HPDE6-E6E7 (cell line): ENCODE measurements around the gene COPS7A.

Source experiments
- DNase-seq: peaks from one replicate; pipeline ENCODE4 v3.0.0; 2011; ENCODE audit warnings: missing footprints; ENCODE audit errors: extremely low spot score

The COPS7A gene

GRCh38 chr12:6769666-6770065, 45.8 kb downstream of the COPS7A start:
- DNase-seq = no peak

DNA sequence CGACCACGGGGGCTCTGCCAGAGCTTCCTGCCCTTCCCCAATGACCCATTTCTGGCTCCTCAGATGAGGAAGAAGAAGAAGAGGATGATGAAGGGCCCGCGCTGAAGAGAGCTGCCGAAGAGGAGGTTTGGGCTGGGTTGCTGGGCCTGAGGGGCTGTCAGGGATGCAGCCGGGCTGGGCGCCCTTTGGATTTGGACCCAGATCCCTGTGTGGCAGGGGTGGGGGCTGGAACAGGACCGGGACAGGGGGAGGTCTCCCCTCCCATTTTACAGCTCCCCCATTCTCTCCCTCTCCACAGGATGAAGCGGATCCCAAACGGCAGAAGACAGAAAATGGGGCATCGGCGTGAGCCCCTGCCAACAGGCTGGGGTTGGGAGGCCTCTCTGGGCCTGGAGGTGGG, 46.2 kb downstream of the COPS7A start:
- no peak for DNase-seq

GRCh38 chr12:6770600-6770999, 46.8 kb downstream of the COPS7A start:
- no peak for DNase-seq

DNA sequence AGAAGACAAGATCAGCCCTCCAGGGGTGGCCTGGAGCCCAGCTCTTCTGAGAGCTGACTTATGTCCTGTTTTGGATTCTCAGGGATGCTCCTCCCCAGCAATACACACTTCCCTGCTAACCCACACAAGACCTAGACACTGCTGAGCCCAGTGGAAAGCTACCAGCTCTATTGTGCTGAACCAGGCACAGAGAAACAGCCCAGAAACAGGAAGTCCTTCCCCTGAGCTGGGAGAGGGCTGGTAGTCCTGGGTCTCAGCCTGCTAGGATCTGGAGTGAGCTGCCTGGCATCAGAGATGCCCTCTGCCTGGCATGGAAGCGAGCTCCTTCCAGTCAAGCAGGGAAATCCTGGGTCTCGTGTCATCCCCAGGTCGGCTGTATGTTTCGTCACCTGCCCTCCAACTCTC, 47.2 kb downstream of the COPS7A start:
- DNase-seq = no peak

DNA sequence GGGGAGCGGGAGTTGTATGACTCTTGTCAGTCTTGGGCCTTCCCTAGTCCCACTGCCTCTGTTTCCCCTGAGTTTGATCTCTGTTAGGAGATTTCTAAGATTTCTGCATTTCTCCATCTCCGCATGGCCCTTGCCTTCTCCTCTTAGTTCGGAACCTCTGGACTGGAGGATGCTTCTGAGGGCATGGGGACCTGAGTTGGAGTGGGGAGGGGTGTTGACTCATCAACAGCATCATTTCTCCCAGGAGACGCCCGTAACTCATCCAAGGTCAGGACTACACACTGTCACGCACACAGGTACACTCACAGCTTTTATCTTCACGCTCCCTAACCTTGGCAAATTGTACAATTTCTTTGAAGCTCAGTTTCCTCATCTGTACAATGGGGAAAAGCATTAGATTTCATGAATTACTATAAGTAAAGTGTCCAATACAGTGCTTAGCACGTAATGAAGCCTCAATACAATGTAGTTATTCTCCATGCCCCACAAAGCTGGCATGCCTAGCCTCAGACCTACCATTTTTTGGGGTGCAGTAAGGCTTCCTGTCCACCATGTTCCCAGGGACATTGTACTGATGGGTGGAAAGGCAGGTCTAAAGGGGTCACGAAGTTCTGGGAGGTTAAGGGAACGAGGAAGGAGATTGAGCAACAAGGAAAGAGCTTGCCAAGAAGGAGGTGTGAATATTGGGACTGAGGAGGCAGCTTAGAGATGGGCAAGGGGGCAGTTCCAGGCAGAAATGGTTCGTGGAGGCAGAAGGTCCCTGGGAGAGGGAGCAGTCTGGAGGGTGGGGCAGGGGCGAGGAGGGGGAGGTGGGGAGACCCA, 47.9 kb downstream of the COPS7A start:
- no peak for DNase-seq

GRCh38 chr12:6772331-6772695, 48.5 kb downstream of the COPS7A start, which contains the start of gene LAG3:
LAG3 (plus strand) TSS chr12:6772520; CDS start chr12:6772853, 333 bp downstream.
- DNase-seq = no peak

- no peak for DNase-seq
These were observed 49.1 kb downstream of the COPS7A start for GRCh38 chr12:6772726-6773589.

DNA sequence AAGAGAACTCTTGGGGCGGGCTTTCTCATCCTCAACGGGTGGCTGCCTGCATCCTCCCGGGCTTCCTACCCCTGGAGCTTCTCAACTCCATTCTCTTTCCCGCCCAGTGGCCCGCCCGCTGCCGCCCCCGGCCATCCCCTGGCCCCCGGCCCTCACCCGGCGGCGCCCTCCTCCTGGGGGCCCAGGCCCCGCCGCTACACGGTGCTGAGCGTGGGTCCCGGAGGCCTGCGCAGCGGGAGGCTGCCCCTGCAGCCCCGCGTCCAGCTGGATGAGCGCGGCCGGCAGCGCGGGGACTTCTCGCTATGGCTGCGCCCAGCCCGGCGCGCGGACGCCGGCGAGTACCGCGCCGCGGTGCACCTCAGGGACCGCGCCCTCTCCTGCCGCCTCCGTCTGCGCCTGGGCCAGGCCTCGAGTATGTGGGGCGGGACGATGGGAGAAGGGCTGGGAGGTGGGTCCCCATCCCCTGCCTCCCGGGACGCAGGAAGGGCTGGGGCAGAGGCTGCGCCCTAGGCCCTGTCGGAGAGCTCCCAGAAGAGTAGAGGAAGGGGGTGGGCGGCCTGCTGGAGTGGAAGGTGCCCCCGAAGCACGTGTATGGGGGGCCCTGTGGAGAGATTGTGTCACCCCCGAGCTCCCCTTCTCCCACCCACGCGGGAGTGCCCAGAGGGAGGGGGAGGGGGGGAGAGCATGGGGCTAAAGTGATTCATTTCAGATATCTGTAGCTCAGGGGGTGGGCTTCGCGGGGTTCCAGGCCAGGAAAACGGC, 49.9 kb downstream of the COPS7A start:
- DNase-seq = no peak

DNA sequence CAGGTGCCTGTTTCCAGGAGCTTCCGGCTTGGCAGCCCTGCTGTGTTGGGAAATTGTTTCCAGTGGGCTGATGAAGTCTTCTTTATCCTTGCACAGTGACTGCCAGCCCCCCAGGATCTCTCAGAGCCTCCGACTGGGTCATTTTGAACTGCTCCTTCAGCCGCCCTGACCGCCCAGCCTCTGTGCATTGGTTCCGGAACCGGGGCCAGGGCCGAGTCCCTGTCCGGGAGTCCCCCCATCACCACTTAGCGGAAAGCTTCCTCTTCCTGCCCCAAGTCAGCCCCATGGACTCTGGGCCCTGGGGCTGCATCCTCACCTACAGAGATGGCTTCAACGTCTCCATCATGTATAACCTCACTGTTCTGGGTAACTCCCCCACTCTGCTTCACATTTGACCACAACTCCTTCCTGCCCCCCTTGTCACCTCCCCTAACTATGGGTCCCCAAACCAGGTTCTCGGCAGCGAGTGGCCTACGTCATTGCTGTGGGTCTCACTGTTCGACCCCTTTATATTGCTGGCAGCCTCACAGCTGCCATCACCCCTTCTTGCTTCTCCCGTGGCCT, 50.7 kb downstream of the COPS7A start:
- DNase-seq = no peak

DNA sequence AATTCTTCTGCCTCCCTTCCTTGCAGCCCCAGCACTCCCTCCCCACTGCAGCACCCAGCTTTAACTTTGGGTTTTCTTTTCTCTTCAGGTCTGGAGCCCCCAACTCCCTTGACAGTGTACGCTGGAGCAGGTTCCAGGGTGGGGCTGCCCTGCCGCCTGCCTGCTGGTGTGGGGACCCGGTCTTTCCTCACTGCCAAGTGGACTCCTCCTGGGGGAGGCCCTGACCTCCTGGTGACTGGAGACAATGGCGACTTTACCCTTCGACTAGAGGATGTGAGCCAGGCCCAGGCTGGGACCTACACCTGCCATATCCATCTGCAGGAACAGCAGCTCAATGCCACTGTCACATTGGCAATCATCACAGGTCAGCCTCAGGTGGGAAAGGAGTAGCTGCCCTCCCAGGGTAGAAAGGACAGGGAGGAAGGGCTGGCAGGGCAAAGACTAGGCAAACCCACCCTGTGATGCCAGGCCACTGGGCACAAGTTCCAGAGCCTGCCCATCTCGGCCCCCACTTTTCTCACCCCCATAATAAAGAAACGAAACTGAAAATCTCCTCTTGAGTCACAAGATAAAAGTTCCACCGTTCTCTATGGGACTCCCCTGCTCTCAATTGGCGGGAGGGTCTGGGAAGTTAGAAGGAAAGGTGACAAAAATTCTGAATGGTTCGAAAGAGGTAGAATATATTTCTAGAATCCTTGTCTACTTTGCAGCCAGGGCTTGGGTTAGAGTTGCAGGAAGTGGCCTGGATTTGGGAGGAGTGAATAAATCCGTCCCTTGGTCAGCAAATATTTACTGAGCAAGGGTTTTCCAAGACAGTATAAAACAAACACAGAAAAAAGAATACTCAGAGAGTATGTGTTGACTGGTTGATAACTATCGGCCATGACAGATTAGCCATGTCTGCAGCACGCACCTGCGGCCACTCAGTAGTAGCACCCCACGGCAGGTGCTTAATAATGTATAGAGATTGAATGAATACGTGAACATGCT, 51.6 kb downstream of the COPS7A start:
- DNase-seq = no peak

DNA sequence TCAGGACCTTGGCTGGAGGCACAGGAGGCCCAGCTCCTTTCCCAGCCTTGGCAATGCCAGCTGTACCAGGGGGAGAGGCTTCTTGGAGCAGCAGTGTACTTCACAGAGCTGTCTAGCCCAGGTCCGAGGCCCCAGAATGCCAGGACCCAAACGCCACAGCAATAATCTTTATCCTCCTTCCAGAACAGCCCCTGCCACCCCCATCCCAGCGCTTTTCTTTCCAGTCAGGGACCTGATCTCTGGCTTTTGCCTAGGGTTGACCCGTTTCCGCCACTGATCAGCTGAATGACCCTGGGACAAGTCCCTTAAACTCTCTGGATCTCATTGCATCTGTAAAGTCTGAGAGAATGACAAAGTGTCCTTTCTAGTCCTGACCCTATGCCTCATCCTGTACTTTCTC, 53.5 kb downstream of the COPS7A start:
- no peak for DNase-seq

DNA sequence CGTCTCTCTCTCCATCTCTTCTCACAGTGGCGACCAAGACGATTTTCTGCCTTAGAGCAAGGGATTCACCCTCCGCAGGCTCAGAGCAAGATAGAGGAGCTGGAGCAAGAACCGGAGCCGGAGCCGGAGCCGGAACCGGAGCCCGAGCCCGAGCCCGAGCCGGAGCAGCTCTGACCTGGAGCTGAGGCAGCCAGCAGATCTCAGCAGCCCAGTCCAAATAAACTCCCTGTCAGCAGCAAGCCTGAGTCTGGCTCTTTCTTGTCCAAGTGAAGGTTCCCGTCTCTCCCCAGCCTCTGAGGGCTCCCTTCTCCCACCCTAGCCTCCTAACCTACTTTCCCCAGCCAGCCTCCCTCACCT, 54.3 kb downstream of the COPS7A start:
- no peak for DNase-seq

DNA sequence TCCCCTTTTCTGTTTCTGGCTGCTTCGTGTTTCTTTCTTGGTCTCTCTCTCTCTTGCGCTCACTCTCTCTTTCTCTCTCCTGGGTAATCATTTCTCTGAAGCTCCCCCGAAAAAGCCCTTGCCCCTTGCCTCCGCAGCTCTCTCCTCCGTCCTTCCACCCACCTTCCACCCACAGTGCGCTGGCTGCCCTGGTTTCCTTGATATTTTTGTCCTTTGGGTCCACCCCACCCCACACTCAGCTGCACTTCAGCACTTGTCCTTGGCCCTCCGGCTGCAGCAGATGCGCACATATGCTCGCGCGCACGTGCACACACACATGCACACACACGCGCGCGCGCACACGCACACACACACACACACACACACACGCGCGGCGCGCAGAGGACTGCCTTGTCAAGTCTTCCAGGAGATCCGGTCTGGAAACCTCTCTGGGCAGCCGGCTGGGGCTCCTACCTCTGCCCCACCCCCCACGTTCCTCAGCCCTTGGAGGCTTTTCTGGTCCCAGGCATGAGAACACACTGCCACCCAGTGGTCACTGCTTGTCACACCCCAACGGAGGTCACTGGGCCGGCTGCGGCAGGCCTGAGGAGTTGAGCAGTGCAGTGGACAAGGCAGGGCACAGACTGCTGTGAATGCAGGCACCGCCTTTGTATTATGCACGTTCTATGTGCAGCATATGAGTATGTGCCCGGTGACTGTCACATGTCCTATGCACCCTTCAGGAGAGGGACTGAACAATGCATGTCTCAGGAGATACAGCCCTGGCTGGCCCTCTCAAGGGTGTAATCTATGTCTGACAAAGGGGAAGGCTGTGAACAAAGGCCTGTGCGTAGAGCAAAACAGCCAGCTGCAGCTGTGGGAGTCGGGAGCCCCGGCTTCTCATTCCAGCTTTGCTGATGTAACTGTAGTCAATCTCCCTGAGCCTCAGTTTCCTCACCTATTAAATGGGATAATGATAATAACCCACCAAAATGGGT, 55.0 kb downstream of the COPS7A start:
- DNase-seq = peak; percentile 87

- DNase-seq = no peak
These were observed 56.0 kb downstream of the COPS7A start for GRCh38 chr12:6779708-6780432.

GRCh38 chr12:6780573-6780972, 56.7 kb downstream of the COPS7A start:
- no peak for DNase-seq
